ENCODE measurements around the gene UQCC5.
A peak's percentile ranks its signal among the peaks of the same experiment; 100 is the strongest.

UQCC5 gene

GRCh38 chr3:52516509-52517195 lies 19.8 kb upstream of the UQCC5 start:
- CTCF ChIA-PET, result no interaction called here

GRCh38 chr3:52517796-52518722 lies 18.3 kb upstream of the UQCC5 start:
- no peak for TF ChIP-seq FOXK2 (IDR thresholded peaks at IDR 0.05)
- TF ChIP-seq FOXM1 (IDR thresholded peaks at IDR 0.05; ENCODE audit: borderline replicate concordance), result no peak
- no peak for TF ChIP-seq BHLHE40 (IDR thresholded peaks at IDR 0.05; ENCODE audit: borderline replicate concordance)
- TF ChIP-seq ARNT (IDR thresholded peaks at IDR 0.05), result no peak
- TF ChIP-seq SP1 (IDR thresholded peaks at IDR 0.05), result no peak
- TF ChIP-seq LEF1 (IDR thresholded peaks at IDR 0.05; ENCODE audit: borderline replicate concordance), result no peak
- no peak for TF ChIP-seq CTBP1 (IDR thresholded peaks at IDR 0.05; ENCODE audit: borderline replicate concordance)
- no peak for TF ChIP-seq PKNOX1 (IDR thresholded peaks at IDR 0.05)
- no peak for TF ChIP-seq ELF4 (IDR thresholded peaks at IDR 0.05)
- TF ChIP-seq NFRKB (IDR thresholded peaks at IDR 0.05), result no peak
- TF ChIP-seq HDGF (IDR thresholded peaks at IDR 0.05; ENCODE audit: borderline replicate concordance), result no peak
- TF ChIP-seq L3MBTL2 (conservative IDR thresholded peaks at IDR 0.05), result no peak
- TF ChIP-seq ZNF384 (IDR thresholded peaks at IDR 0.05), result no peak
- TF ChIP-seq SUZ12 (IDR thresholded peaks at IDR 0.05), result no peak
- no peak for TF ChIP-seq FOXA1 (IDR thresholded peaks at IDR 0.05)
- no peak for TF ChIP-seq TARDBP (IDR thresholded peaks at IDR 0.05)
- POLR2A ChIA-PET, result interaction anchor here (0.7 to 1.5 kb wide), 5 partner anchors 9 to 253 kb away, joined by 3 read pairs; partner anchors contain the start of gene UQCC5
- CTCF ChIA-PET, result no interaction called here
- no peak for DNase-seq (ENCODE audit: extremely low spot score)

More at GRCh38 chr3:52516509-52517195, 19.8 kb upstream of the UQCC5 start:
- POLR2A ChIA-PET, result no interaction called here
- DNase-seq (ENCODE audit: extremely low spot score), result no peak
- TF ChIP-seq TARDBP (IDR thresholded peaks at IDR 0.05) (no peak), L3MBTL2 (conservative IDR thresholded peaks at IDR 0.05) (no peak), FOXK2 (IDR thresholded peaks at IDR 0.05) (no peak), PKNOX1 (IDR thresholded peaks at IDR 0.05) (no peak), BHLHE40 (IDR thresholded peaks at IDR 0.05; ENCODE audit: borderline replicate concordance) (no peak), NFRKB (IDR thresholded peaks at IDR 0.05) (no peak), HDGF (IDR thresholded peaks at IDR 0.05; ENCODE audit: borderline replicate concordance) (no peak), LEF1 (IDR thresholded peaks at IDR 0.05; ENCODE audit: borderline replicate concordance) (no peak)

GRCh38 chr3:52518723-52519444 lies 17.5 kb upstream of the UQCC5 start:
- ChIA-PET CTCF (no interaction called here), POLR2A (interaction anchor here (0.7 to 1.5 kb wide), 4 partner anchors 12 to 252 kb away, joined by 3 read pairs; partner anchors contain the start of gene UQCC5)
- TF ChIP-seq ARNT (IDR thresholded peaks at IDR 0.05) (no peak), FOXM1 (IDR thresholded peaks at IDR 0.05; ENCODE audit: borderline replicate concordance) (no peak), HDGF (IDR thresholded peaks at IDR 0.05; ENCODE audit: borderline replicate concordance) (no peak), FOXK2 (IDR thresholded peaks at IDR 0.05) (no peak), NFRKB (IDR thresholded peaks at IDR 0.05) (no peak), ZNF384 (IDR thresholded peaks at IDR 0.05) (no peak), FOXA1 (IDR thresholded peaks at IDR 0.05) (no peak), ELF4 (IDR thresholded peaks at IDR 0.05) (no peak), LEF1 (IDR thresholded peaks at IDR 0.05; ENCODE audit: borderline replicate concordance) (no peak), L3MBTL2 (conservative IDR thresholded peaks at IDR 0.05) (no peak), TARDBP (IDR thresholded peaks at IDR 0.05) (no peak), SUZ12 (IDR thresholded peaks at IDR 0.05) (no peak), SP1 (IDR thresholded peaks at IDR 0.05) (no peak), PKNOX1 (IDR thresholded peaks at IDR 0.05) (no peak), BHLHE40 (IDR thresholded peaks at IDR 0.05; ENCODE audit: borderline replicate concordance) (no peak)
- peak; percentile 54 for DNase-seq (ENCODE audit: extremely low spot score)

- TF ChIP-seq ELF4 (IDR thresholded peaks at IDR 0.05) (no peak), LEF1 (IDR thresholded peaks at IDR 0.05; ENCODE audit: borderline replicate concordance) (no peak), SP1 (IDR thresholded peaks at IDR 0.05) (no peak), FOXK2 (IDR thresholded peaks at IDR 0.05) (no peak), SUZ12 (IDR thresholded peaks at IDR 0.05) (no peak), ZNF384 (IDR thresholded peaks at IDR 0.05) (no peak), BHLHE40 (IDR thresholded peaks at IDR 0.05; ENCODE audit: borderline replicate concordance) (no peak), TARDBP (IDR thresholded peaks at IDR 0.05) (no peak), L3MBTL2 (conservative IDR thresholded peaks at IDR 0.05) (no peak), NFRKB (IDR thresholded peaks at IDR 0.05) (no peak)
- DNase-seq (ENCODE audit: extremely low spot score), result no peak
- CTCF ChIA-PET, result no interaction called here
- POLR2A ChIA-PET, result interaction anchor here (1.2 kb wide), 1 partner anchor 17 kb away, joined by 3 read pairs; the partner anchor contains the start of gene UQCC5
Observed at GRCh38 chr3:52519445-52520140, 16.8 kb upstream of the UQCC5 start.
